Ammon's horn (tissue), 1 donor: ENCODE results near the gene DECR2.
A peak's percentile ranks its signal among the peaks of the same experiment; 100 is the strongest.
"Not testable (repeated sequence)": the region's sequence is repeated elsewhere in the genome, so short reads cannot be mapped to it uniquely, and the experiment has no call there.

ENCODE experiments used
- DNase-seq: peaks from one replicate; pipeline ENCODE4 v3.0.0-alpha.2; 2016; ENCODE audit warnings: low spot score

DECR2 gene

GRCh38 chr16:367333-367903 lies 34.3 kb upstream of the DECR2 start:
- no peak for DNase-seq

GRCh38 chr16:368388-369158 lies 33.1 kb upstream of the DECR2 start:
- DNase-seq, result no peak

- DNase-seq, result no peak
Observed at GRCh38 chr16:369275-369865, 32.3 kb upstream of the DECR2 start.

GRCh38 chr16:369866-370436 lies 31.7 kb upstream of the DECR2 start:
- DNase-seq, result no peak

- DNase-seq, result peak; percentile 98
Observed at GRCh38 chr16:370443-370842, 31.2 kb upstream of the DECR2 start, which contains the start of gene MRPL28. Gene MRPL28, minus strand, starts transcription at chr16:370538. Its CDS starts 320 bp downstream, at chr16:370218.

GRCh38 chr16:370979-371514 lies 30.6 kb upstream of the DECR2 start:
- no peak for DNase-seq

GRCh38 chr16:371515-372301 lies 30.0 kb upstream of the DECR2 start:
- no peak for DNase-seq

- DNase-seq, result no peak
Observed at GRCh38 chr16:372302-372983, 29.2 kb upstream of the DECR2 start.

GRCh38 chr16:373020-373598 lies 28.6 kb upstream of the DECR2 start:
- DNase-seq, result no peak

- DNase-seq, result no peak
Observed at GRCh38 chr16:373848-374615, 27.7 kb upstream of the DECR2 start.

GRCh38 chr16:374616-374926 lies 27.1 kb upstream of the DECR2 start:
- no peak for DNase-seq

- no peak for DNase-seq
Observed at GRCh38 chr16:375212-375611, 26.5 kb upstream of the DECR2 start.

GRCh38 chr16:375927-376816 lies 25.5 kb upstream of the DECR2 start:
- DNase-seq, result no peak

- DNase-seq, result no peak
Observed at GRCh38 chr16:376817-377418, 24.8 kb upstream of the DECR2 start.

- DNase-seq, result no peak
Observed at GRCh38 chr16:377419-377951, 24.2 kb upstream of the DECR2 start.

GRCh38 chr16:378113-378820 lies 23.4 kb upstream of the DECR2 start:
- not testable (repeated sequence) for DNase-seq

- DNase-seq, result no peak
Observed at GRCh38 chr16:378821-379182, 22.9 kb upstream of the DECR2 start.
